Neuronal stem cell (in vitro differentiated cells): ENCODE data around the gene PANK4.

Experiments
- DNase-seq: peaks from one replicate; pipeline ENCODE4 v3.0.0-alpha.2; 2013; ENCODE audit warnings: low spot score
- H2AFZ ChIP-seq: one replicate; pipeline ENCODE4 v1.6.1; 2013; ENCODE audit warnings: mild to moderate bottlenecking, low read length, inconsistent platforms
- H2AK5ac ChIP-seq: 2 replicates; pipeline ENCODE4 v1.6.1; 2013; ENCODE audit warnings: low read depth, mild to moderate bottlenecking, inconsistent platforms, low read length, moderate library complexity, mixed read lengths
- H2BK120ac ChIP-seq: 2 replicates; pipeline ENCODE4 v1.6.1; 2013; ENCODE audit warnings: low read depth, mild to moderate bottlenecking, inconsistent platforms, low read length, moderate library complexity, mixed read lengths
- H2BK12ac ChIP-seq: one replicate; pipeline ENCODE4 v1.6.1; 2013; ENCODE audit warnings: low read length, inconsistent platforms
- H2BK15ac ChIP-seq: 2 replicates; pipeline ENCODE4 v1.6.1; 2013; ENCODE audit warnings: mild to moderate bottlenecking, low read length, inconsistent platforms, mixed read lengths
- H2BK5ac ChIP-seq: one replicate; pipeline ENCODE4 v1.6.1; 2013; ENCODE audit warnings: inconsistent platforms, mild to moderate bottlenecking, low read length, moderate library complexity
- H3K14ac ChIP-seq: one replicate; pipeline ENCODE4 v1.6.1; 2013; ENCODE audit warnings: low read length, inconsistent platforms
- H3K18ac ChIP-seq: 2 replicates; pipeline ENCODE4 v1.6.1; 2013; ENCODE audit warnings: low read length, inconsistent platforms
- H3K23ac ChIP-seq: 2 replicates; pipeline ENCODE4 v1.6.1; 2013; ENCODE audit warnings: low read depth, mild to moderate bottlenecking, mixed read lengths, low read length, inconsistent platforms; ENCODE audit not compliant: poor library complexity
- H3K27ac ChIP-seq: replicated peaks from 3 replicates; pipeline ENCODE4 v1.5.1; 2013; ENCODE audit warnings: low read length, inconsistent platforms
- H3K27me3 ChIP-seq, 3 experiments: 2 replicates each; pipeline ENCODE4 v1.6.1; 2013; ENCODE audit warnings: low read length in 3 of 3, mild to moderate bottlenecking in 2 of 3, inconsistent platforms in 1 of 3, low read depth in 1 of 3, mixed read lengths in 1 of 3, moderate library complexity in 1 of 3; ENCODE audit not compliant: control insufficient read depth in 3 of 3, insufficient read depth in 3 of 3
- H3K36me3 ChIP-seq, 2 donors: replicated peaks in 1 of 2; 2 replicates each; pipeline ENCODE4 v1.6.1; 2013; ENCODE audit warnings: low read length in 2 of 2; ENCODE audit not compliant: control insufficient read depth in 2 of 2, insufficient read depth in 2 of 2
- H3K4ac ChIP-seq: 2 replicates; pipeline ENCODE4 v1.6.1; 2013; ENCODE audit warnings: inconsistent platforms, mild to moderate bottlenecking, low read length, moderate library complexity
- H3K4me1 ChIP-seq, 2 donors: 1 replicate in 1 of 2; 2 replicates in 1 of 2; pipeline ENCODE4 v1.6.1; 2013; ENCODE audit warnings: low read length in 2 of 2, low read depth in 1 of 2; ENCODE audit not compliant: control insufficient read depth in 2 of 2, insufficient read depth in 1 of 2
- H3K4me2 ChIP-seq: one replicate; pipeline ENCODE4 v1.6.1; 2013; ENCODE audit warnings: mild to moderate bottlenecking, low read length, inconsistent platforms; ENCODE audit not compliant: insufficient read depth, poor library complexity, severe bottlenecking
- H3K4me3 ChIP-seq, 2 donors: 2 replicates each; pipeline ENCODE4 v1.5.1; 2013; ENCODE audit warnings: low read length in 2 of 2, mild to moderate bottlenecking in 2 of 2, inconsistent platforms in 1 of 2, moderate library complexity in 1 of 2
- H3K79me1 ChIP-seq: one replicate; pipeline ENCODE4 v1.6.1; 2013; ENCODE audit warnings: low read depth, mild to moderate bottlenecking, inconsistent platforms, low read length, moderate library complexity
- H3K9ac ChIP-seq: one replicate; pipeline ENCODE4 v1.6.1; 2013; ENCODE audit warnings: mild to moderate bottlenecking, low read depth, low read length, inconsistent platforms; ENCODE audit not compliant: poor library complexity
- H3K9me3 ChIP-seq, 2 donors: replicated peaks in 1 of 2; 2 replicates each; pipeline versions ENCODE3 to v1.6.1; 2013; ENCODE audit warnings: low read length in 2 of 2, mild to moderate bottlenecking in 2 of 2, inconsistent platforms in 1 of 2, low read depth in 1 of 2, mixed read lengths in 1 of 2, moderate library complexity in 1 of 2; ENCODE audit not compliant: control insufficient read depth in 2 of 2, insufficient read depth in 1 of 2
- H4K8ac ChIP-seq: one replicate; pipeline ENCODE4 v1.6.1; 2013; ENCODE audit warnings: low read depth, mild to moderate bottlenecking, inconsistent platforms, low read length, moderate library complexity
- H4K91ac ChIP-seq: one replicate; pipeline ENCODE4 v1.6.1; 2013; ENCODE audit warnings: low read length, low read depth, mild to moderate bottlenecking, inconsistent platforms; ENCODE audit not compliant: poor library complexity
- WGBS, 2 donors: extraction: QIAGEN DNeasy Blood & Tissue Kit; methylation state at CpG; one replicate each; pipeline ENCODE4 v1.1.7; 2013; ENCODE audit warnings: missing lambda C conversion rate in 2 of 2, mixed read lengths in 1 of 2; ENCODE audit not compliant: insufficient read length in 2 of 2, insufficient replicate concordance in 1 of 2; ENCODE audit errors: extremely low coverage in 2 of 2; 5-methylcytosine and 5-hydroxymethylcytosine counted together

Gene PANK4

GRCh38 chr1:2544875-2545640, 18.7 kb upstream of the PANK4 start:
- Histone ChIP-seq H3K27ac (peak overlapping the region; percentile 99), H3K23ac (peak overlapping the region; percentile 91), H2AFZ (peak overlapping the region; percentile 30), H3K4me1 (peaks cover 61 to 71% of the 10 kb centered on the region in 2 donors), H3K9me3 (no peaks in the 10 kb centered on the region), H3K18ac (peak overlapping the region; percentile 100), H3K4me3 (peak overlapping the region in 1 of 2 donors; percentile 16), H2BK12ac (peak overlapping the region; percentile 100), H3K4ac (peak overlapping the region; percentile 98), H3K27me3 (peaks cover 0 to 4% (median 0%) of the 10 kb centered on the region in 3 experiments), H2BK120ac (peak overlapping the region; percentile 100), H2AK5ac (peak overlapping the region; percentile 100), H2BK5ac (peak overlapping the region; percentile 100), H3K14ac (peak overlapping the region; percentile 92), H3K4me2 (peak overlapping the region; percentile 86), H3K9ac (peak overlapping the region; percentile 88), H4K8ac (no peak overlapping the region), H4K91ac (peak overlapping the region; percentile 97), H3K36me3 (no peaks in the 10 kb centered on the region), H3K79me1 (peaks cover 21% of the 10 kb centered on the region), H2BK15ac (peak overlapping the region; percentile 94)
- peak; percentile 78 for DNase-seq
- whole genome bisulfite sequencing, 2 donors, result no CpG with 5 or more reads among the region's 19 CpGs

- Histone ChIP-seq H3K79me1 (peaks cover 21% of the 10 kb centered on the region), H3K4ac (peak overlapping the region; percentile 70), H2BK120ac (peak overlapping the region; percentile 98), H3K14ac (peak overlapping the region; percentile 92), H3K4me3 (peak overlapping the region in 1 of 2 donors; percentile 21), H3K27ac (peak overlapping the region; percentile 99), H2AFZ (peak overlapping the region; percentile 69), H3K9me3 (no peaks in the 10 kb centered on the region), H3K27me3 (peaks cover 0 to 4% (median 0%) of the 10 kb centered on the region in 3 experiments), H3K18ac (peak overlapping the region; percentile 100), H3K4me2 (peak overlapping the region; percentile 29), H2BK5ac (peak overlapping the region; percentile 100), H4K91ac (peak overlapping the region; percentile 98), H2BK12ac (peak overlapping the region; percentile 100), H2BK15ac (peak overlapping the region; percentile 42), H4K8ac (no peak overlapping the region), H3K9ac (peak overlapping the region; percentile 65), H3K36me3 (no peaks in the 10 kb centered on the region), H3K4me1 (peaks cover 67 to 72% of the 10 kb centered on the region in 2 donors), H3K23ac (peak overlapping the region; percentile 81), H2AK5ac (peak overlapping the region; percentile 100)
- no CpG with 5 or more reads among the region's 26 CpGs for WGBS, 2 donors
- DNase-seq, result peak; percentile 57
Measured at GRCh38 chr1:2544093-2544874, 17.9 kb upstream of the PANK4 start.

GRCh38 chr1:2543543-2544092, 17.2 kb upstream of the PANK4 start:
- H3K27ac ChIP-seq, result peak overlapping the region; percentile 99
- peak overlapping the region in 1 of 2 donors; percentile 21 for H3K4me3 ChIP-seq
- DNase-seq, result peak; percentile 68

More at GRCh38 chr1:2543543-2544092, 17.2 kb upstream of the PANK4 start:
- Histone ChIP-seq H3K9me3 (peaks cover 0 to under 1% of the 10 kb centered on the region in 2 donors), H3K18ac (peak overlapping the region; percentile 100), H2AK5ac (peak overlapping the region; percentile 100), H3K27me3 (peaks cover 0 to 8% (median 0%) of the 10 kb centered on the region in 3 experiments), H4K91ac (peak overlapping the region; percentile 99), H3K4me1 (peaks cover 61 to 66% of the 10 kb centered on the region in 2 donors), H3K4ac (peak overlapping the region; percentile 70), H3K9ac (peak overlapping the region; percentile 86), H2BK5ac (peak overlapping the region; percentile 100), H2BK12ac (peak overlapping the region; percentile 100), H2AFZ (peak overlapping the region; percentile 69), H2BK120ac (peak overlapping the region; percentile 98), H3K23ac (peak overlapping the region; percentile 68), H3K14ac (peak overlapping the region; percentile 92), H4K8ac (no peak overlapping the region), H2BK15ac (peak overlapping the region; percentile 42), H3K36me3 (no peaks in the 10 kb centered on the region), H3K79me1 (peaks cover 21% of the 10 kb centered on the region), H3K4me2 (peak overlapping the region; percentile 21)
- WGBS, 2 donors, result no CpG with 5 or more reads among the region's 26 CpGs
